H1 (cell line): Measurements from ENCODE around the gene SEZ6L. TPM values are rescaled to one million over a fixed set of nuclear protein-coding genes. Genes with fewer than 3 reads are reported as not detected.

Experiments used
- CBX5 ChIP-seq: fragments of 300-800, 300-1000 bp; sonication (generic); IDR thresholded peaks from 2 replicates; pipeline ENCODE4 v1.7.1; 2016; ENCODE audit warnings: antibody characterized with exemption, low read length, low read depth
- E2F6 ChIP-seq: IDR thresholded peaks from 2 replicates; pipeline ENCODE4 v1.6.1; 2012; ENCODE audit warnings: inconsistent platforms
- FOSL1 ChIP-seq: IDR thresholded peaks from 2 replicates; pipeline ENCODE4 v1.6.1; 2011; ENCODE audit warnings: mild to moderate bottlenecking, low read depth, low read length, moderate library complexity; ENCODE audit not compliant: insufficient read depth
- HDAC2 ChIP-seq, 2 experiments: fragments of 300-600 bp in 1 of 2; sonication (generic) in 1 of 2; IDR thresholded peaks; 2 replicates each; pipeline ENCODE4 v1.6.1; 2011 to 2012; ENCODE audit warnings: low read depth in 2 of 2, low read length in 2 of 2, mild to moderate bottlenecking in 2 of 2, moderate library complexity in 2 of 2, borderline replicate concordance in 1 of 2, inconsistent platforms in 1 of 2
- PHF8 ChIP-seq: fragments of 200-600 bp; sonication (generic); conservative IDR thresholded peaks from 2 replicates; pipeline ENCODE4 v1.7.1; 2012; ENCODE audit warnings: low read depth, mild to moderate bottlenecking, inconsistent platforms, low read length, moderate library complexity
- RAD21 ChIP-seq, 2 experiments: IDR thresholded peaks in 1 of 2; conservative IDR thresholded peaks in 1 of 2; 2 replicates each; pipeline ENCODE4 v1.6.1; 2011; ENCODE audit warnings: low read depth in 2 of 2, low read length in 2 of 2, improper control_type of control experiment in 1 of 2, inconsistent platforms in 1 of 2, mild to moderate bottlenecking in 1 of 2, moderate library complexity in 1 of 2
- SIN3A ChIP-seq, 2 experiments: IDR thresholded peaks in 1 of 2; conservative IDR thresholded peaks in 1 of 2; 2 replicates each; pipeline ENCODE4 v1.6.1; 2011 to 2012; ENCODE audit warnings: low read length in 2 of 2, improper control_type of control experiment in 1 of 2, low read depth in 1 of 2, mild to moderate bottlenecking in 1 of 2
- SP1 ChIP-seq: IDR thresholded peaks from 2 replicates; pipeline ENCODE4 v1.6.1; 2011; ENCODE audit warnings: low read depth, low read length
- YY1 ChIP-seq: IDR thresholded peaks from 2 replicates; pipeline ENCODE4 v1.6.1; 2011; ENCODE audit warnings: low read depth, mild to moderate bottlenecking, low read length
- polyA plus RNA-seq, 7 experiments: library from polyadenylated mRNA; depleted of rRNA in 3 of 7; stranded (reverse) in 5 of 7; unstranded in 2 of 7; fragments of >200 nt in 5 of 7; fragments of 200-250 nt in 2 of 7; gene quantifications; 1 replicate in 5 of 7; 2 replicates in 1 of 7; 4 replicates in 1 of 7; pipeline versions ENCODE4 v1.2.1 to v1.2.3, GENCODE V29; 2011 to 2013; ENCODE audit warnings: missing spikeins in 2 of 7, mixed read lengths in 2 of 7
- total RNA-seq: library from RNA; stranded (reverse); fragmentation: NEBNext Ultra II Directional; extraction: Animal tissue kit (Norgen Biotek cat#: 25700); gene quantifications from 2 replicates; pipeline ENCODE4 v1.2.1, GENCODE V29; 2021

The SEZ6L gene
- total and polyA plus RNA-seq, 2 of the 8 experiments (the other 6 are each of a cell fraction or from before 2014, with no cell fraction given): 0.06 to 0.33 TPM

GRCh38 chr22:26416670-26417276 lies 247.5 kb downstream of the SEZ6L start (continued):
- TF ChIP-seq E2F6 (no peak), HDAC2 (IDR thresholded peaks at IDR 0.05; ENCODE audit: borderline replicate concordance in 1 of 2, low read depth in 2 of 2, low read length in 2 of 2) (no peak), CBX5 (no peak), PHF8 (no peak), YY1 (no peak), FOSL1 (0 out of 2 replicates have a peak, but pooled peaks have one; percentile 38), RAD21 (IDR thresholded peaks at IDR 0.05 in 1 of 2, conservative IDR thresholded peaks at IDR 0.05 in 1 of 2; ENCODE audit: low read depth in 2 of 2, low read length in 2 of 2) (no peak), SP1 (no peak), SIN3A (conservative IDR thresholded peaks at IDR 0.05 in 1 of 2, IDR thresholded peaks at IDR 0.05 in 1 of 2; ENCODE audit: low read depth in 1 of 2, low read length in 2 of 2) (0 out of 4 replicates have a peak, but pooled peaks of 1 of the 2 experiments have one; percentile 18)
